WTC11 (cell line): ENCODE measurements around the gene TYSND1.

Experiments used
- CTCF ChIP-seq: fragments of 200-600 bp; IDR thresholded peaks from 2 replicates; pipeline ENCODE4 v1.8.0; 2022; ENCODE audit warnings: antibody characterized with exemption
- ZNF416 ChIP-seq: fragments of 250-450 bp; sonication (Bioruptor Pico); IDR thresholded peaks from 2 replicates; pipeline ENCODE4 v1.9.0; 2021; ENCODE audit warnings: mild to moderate bottlenecking, inconsistent platforms

- no peak for TF ChIP-seq CTCF
- TF ChIP-seq ZNF416, result no peak
These were observed 31.7 kb upstream of the TYSND1 start for GRCh38 chr10:70178139-70178725.
